GM18951 (cell line): ENCODE data around the gene NDUFV2.

Source experiments
- POLR2A ChIP-seq: IDR thresholded peaks from 4 replicates; pipeline ENCODE4 v1.6.1; 2011; ENCODE audit warnings: mild to moderate bottlenecking; ENCODE audit not compliant: insufficient read length, insufficient read depth; ENCODE audit errors: extremely low read depth
- in situ Hi-C: fragments of 300-500 bp; cut with MboI; formaldehyde crosslinking; loops from one replicate; pipeline ENCODE4 v1.12.0; 2022; ENCODE audit warnings: low sequenced_read_pairs, mixed read lengths, inconsistent platforms; ENCODE audit not compliant: unreplicated experiment

The NDUFV2 gene

DNA sequence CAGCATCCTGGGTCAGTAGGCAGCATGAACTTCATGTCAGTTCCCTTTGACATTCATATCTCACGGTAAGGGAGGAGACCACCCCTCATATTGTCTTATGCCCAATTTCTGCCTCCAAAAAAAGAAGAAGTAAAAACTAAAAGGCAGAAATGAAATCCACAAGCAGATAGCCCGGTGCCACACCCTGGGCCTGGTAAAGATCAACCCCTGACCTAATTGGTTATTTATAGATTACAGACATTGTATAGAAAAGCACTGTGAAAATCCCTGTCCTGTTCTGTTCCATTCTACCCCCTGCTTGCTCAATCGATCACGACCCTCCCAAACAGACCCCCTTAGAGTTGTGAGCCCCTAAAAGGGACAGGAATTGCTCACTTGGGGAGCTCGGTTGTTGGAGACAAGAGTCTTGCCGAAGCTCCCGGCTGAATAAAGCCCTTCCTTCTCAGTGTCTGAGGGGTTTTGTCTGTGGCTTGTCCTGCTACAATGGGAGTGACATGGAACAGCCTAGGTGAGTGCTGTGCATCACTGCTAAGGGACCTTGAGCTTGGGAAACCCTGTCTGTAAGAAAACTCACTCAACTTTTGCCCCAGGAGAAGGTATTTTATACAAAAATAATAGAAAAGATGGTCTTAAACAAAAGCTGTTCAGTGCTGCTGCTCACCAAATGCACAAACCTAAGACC is 11.1 kb downstream of the NDUFV2 start:
- in situ Hi-C loops = no loop called here
- no peak for TF ChIP-seq POLR2A

DNA sequence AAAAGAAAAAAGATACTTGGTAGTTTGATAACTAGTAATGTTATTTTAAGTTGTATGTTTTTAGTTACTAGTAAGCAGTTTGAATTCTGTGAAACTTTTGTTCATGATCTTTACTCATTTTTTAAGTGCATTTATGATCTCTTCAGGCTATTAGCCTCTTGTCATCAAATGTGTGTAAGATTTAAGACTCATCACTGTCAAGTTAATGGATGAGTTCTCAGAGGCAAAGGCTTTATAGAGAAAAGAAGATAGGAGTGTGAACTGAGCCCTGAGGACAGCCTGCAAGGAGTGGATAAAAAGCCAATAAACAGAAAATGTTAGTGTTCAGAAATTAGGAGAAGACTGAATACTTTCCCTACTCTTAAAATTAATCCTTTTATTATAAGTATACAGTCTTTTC is 13.5 kb downstream of the NDUFV2 start:
- no peak for TF ChIP-seq POLR2A
- in situ Hi-C loops = no loop called here

GRCh38 chr18:9117980-9118841 is 15.7 kb downstream of the NDUFV2 start:
- in situ Hi-C loops = no loop called here
- TF ChIP-seq POLR2A = no peak

- TF ChIP-seq POLR2A = no peak
- in situ Hi-C loops = no loop called here
Observed at GRCh38 chr18:9120796-9121195, 18.3 kb downstream of the NDUFV2 start.

GRCh38 chr18:9123520-9123919 is 21.0 kb downstream of the NDUFV2 start:
- no peak for TF ChIP-seq POLR2A
- in situ Hi-C loops = no loop called here

DNA sequence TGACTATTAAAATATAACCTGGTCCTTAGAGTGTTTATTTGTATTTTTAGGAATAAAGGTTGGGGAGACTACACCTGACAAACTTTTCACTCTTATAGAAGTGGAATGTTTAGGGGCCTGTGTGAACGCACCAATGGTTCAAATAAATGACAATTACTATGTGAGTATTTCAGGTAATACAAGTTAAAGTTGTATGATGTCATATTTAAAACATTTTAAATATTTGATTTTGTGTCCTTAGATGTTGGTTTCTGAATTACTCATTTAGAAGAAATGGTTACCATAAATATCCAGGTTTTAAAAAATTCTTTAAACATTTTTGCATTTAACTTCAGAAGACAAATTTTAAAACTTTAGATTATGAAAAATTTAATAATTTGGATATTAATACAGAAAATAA is 22.3 kb downstream of the NDUFV2 start:
- in situ Hi-C loops = no loop called here
- no peak for TF ChIP-seq POLR2A

DNA sequence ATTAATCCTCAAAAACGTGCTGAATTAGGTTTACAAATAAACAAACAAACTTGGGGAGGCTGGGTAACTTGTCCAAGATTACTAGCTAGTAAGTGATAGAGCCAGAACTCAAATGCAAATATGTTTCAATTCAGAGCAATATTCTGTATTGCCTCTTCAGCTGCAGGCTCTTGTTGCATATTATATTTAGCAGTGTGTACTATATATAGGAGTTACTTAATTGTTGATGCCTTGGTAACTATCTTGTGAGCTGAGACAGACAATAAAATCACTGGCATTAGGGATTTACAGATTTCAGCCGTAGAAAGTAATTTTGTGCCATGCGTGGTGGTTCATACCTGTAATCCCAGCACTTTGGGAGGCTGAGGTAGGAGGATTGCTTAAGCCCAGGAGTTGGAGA is 23.8 kb downstream of the NDUFV2 start:
- in situ Hi-C loops = no loop called here
- no peak for TF ChIP-seq POLR2A

GRCh38 chr18:9130195-9130594 is 27.7 kb downstream of the NDUFV2 start:
- TF ChIP-seq POLR2A = no peak

DNA sequence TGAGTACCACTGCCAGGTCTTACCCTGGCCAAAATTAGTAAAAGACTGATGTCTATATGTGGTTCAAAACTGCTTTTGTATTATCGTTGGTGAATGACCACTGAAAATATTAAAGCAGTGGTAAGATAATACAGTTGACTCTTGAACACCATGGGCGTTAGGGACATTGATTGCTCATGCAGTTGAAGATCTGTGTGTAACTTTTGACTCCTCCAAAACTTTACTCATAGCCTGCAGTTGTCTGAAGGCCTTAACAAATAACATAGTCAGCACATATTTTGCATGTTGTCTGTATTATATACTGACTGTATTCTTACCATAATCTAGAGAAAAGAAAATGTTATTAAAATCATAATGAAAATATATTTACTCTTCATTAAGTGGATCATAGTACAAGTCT is 28.3 kb downstream of the NDUFV2 start:
- in situ Hi-C loops = no loop called here
- no peak for TF ChIP-seq POLR2A

More at GRCh38 chr18:9130195-9130594, 27.7 kb downstream of the NDUFV2 start:
- in situ Hi-C loops = no loop called here

GRCh38 chr18:9132628-9133027 is 30.1 kb downstream of the NDUFV2 start:
- no peak for TF ChIP-seq POLR2A
- in situ Hi-C loops = no loop called here

DNA sequence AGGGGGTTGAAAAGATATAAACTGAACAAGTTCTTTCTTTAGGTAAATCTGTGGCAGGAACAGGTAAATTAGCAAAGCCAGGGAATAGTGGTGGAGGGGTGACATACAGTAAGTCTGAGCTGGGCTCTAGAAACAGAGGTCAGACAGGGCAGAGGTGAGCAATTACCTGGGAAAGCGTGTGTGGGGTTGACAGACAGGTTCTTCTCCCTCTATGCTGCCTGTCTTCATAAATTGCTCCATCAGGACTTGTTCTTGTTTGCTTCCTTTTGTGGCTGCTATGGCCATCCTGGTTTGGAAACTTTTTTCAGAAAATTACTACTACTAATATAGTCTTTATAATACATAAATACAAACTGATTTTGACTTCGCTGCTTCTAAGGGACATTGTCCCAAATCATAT is 30.7 kb downstream of the NDUFV2 start:
- in situ Hi-C loops = no loop called here
- TF ChIP-seq POLR2A = no peak

DNA sequence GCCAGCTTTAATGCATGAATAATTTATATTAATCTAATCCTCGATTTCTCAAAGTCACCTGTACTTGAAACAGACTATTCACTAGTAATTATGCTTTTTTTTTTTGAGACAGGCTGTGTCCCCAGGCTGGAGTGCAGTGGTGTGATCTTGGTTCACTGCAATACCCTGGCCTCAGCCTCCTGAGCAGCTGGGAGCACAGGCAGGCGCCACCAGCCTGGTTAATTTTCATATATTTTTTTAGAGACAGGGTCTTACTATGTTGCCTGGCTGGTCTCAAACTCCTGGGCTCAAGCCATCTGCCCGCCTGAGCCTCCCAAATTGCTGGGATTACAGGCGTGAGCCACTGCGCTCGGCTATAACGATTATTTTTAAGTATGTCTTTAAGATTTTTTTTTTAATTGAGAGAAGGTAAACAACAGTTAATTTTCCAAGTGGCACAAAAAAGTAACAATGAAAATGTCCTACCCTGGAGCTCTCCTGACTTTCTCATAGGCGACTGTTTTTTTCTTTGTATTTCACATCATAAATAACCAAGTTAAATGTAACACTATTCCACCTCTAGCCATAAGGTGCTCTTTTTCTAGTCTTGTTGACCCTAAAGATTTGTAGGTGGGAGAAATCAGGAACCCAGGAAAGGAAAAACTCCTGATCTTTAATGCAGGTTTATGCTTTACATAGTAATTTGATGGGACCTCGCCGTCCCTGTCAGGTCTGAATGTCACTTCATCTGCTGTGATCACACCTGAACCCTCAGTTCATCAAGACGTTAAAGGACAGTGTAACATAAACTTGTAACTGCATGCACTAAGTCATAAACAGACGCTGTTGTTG is 32.8 kb downstream of the NDUFV2 start:
- TF ChIP-seq POLR2A = no peak
- in situ Hi-C loops = no loop called here

- in situ Hi-C loops = no loop called here
- no peak for TF ChIP-seq POLR2A
Observed at GRCh38 chr18:9135912-9136314, 33.4 kb downstream of the NDUFV2 start.
